Measurements from ENCODE around the gene SMU1.
"Not testable (repeated sequence)": the region's sequence is repeated elsewhere in the genome, so short reads cannot be mapped to it uniquely, and the experiment has no call there.

The SMU1 gene

GRCh38 chr9:33011831-33012230, 64.6 kb downstream of the SMU1 start:
- DNase-seq: no peak

- DNase-seq: no peak
Measured at GRCh38 chr9:33007755-33008154, 68.7 kb downstream of the SMU1 start.

GRCh38 chr9:33005335-33005734, 71.1 kb downstream of the SMU1 start:
- not testable (repeated sequence) for DNase-seq

- DNase-seq: not testable (repeated sequence)
Measured at GRCh38 chr9:33000682-33001055, 75.8 kb downstream of the SMU1 start.

- no peak for DNase-seq
Measured at GRCh38 chr9:32992595-32993238, 83.8 kb downstream of the SMU1 start.

GRCh38 chr9:32991897-32992594, 84.4 kb downstream of the SMU1 start:
- no peak for DNase-seq
